HG03439 (cell line): ENCODE results near the gene NR3C1.

Experiments
- ATAC-seq: cut with Tn5 transposase; IDR thresholded peaks from one replicate; pipeline ENCODE4 v1.9.1; 2021; ENCODE audit warnings: mild to moderate bottlenecking, moderate library complexity; ENCODE audit not compliant: unreplicated experiment

The NR3C1 gene

GRCh38 chr5:143243103-143243502 lies 160.4 kb downstream of the NR3C1 start:
- ATAC-seq, result no peak

GRCh38 chr5:143241892-143242291 lies 161.6 kb downstream of the NR3C1 start:
- ATAC-seq, result no peak

- ATAC-seq, result no peak
Observed at GRCh38 chr5:143239882-143240518, 163.5 kb downstream of the NR3C1 start.

- no peak for ATAC-seq
Observed at GRCh38 chr5:143238620-143239019, 164.9 kb downstream of the NR3C1 start.

- no peak for ATAC-seq
Observed at GRCh38 chr5:143237664-143238063, 165.8 kb downstream of the NR3C1 start.

GRCh38 chr5:143236682-143237081 lies 166.8 kb downstream of the NR3C1 start:
- ATAC-seq, result no peak

- ATAC-seq, result no peak
Observed at GRCh38 chr5:143235423-143235822, 168.1 kb downstream of the NR3C1 start.

GRCh38 chr5:143234162-143234842 lies 169.2 kb downstream of the NR3C1 start:
- ATAC-seq, result no peak

- ATAC-seq, result no peak
Observed at GRCh38 chr5:143233031-143233430, 170.5 kb downstream of the NR3C1 start.

- ATAC-seq, result no peak
Observed at GRCh38 chr5:143231973-143232812, 171.3 kb downstream of the NR3C1 start.

GRCh38 chr5:143231416-143231815 lies 172.1 kb downstream of the NR3C1 start:
- ATAC-seq, result no peak

- no peak for ATAC-seq
Observed at GRCh38 chr5:143230676-143230996, 172.8 kb downstream of the NR3C1 start.

- peak; percentile 93 for ATAC-seq
Observed at GRCh38 chr5:143229896-143230675, 173.4 kb downstream of the NR3C1 start.

GRCh38 chr5:143229426-143229895 lies 174.0 kb downstream of the NR3C1 start:
- ATAC-seq, result peak; percentile 54

GRCh38 chr5:143228597-143229293 lies 174.7 kb downstream of the NR3C1 start:
- ATAC-seq, result no peak
